Measurements from ENCODE around the gene ARMC7.

Gene ARMC7

DNA sequence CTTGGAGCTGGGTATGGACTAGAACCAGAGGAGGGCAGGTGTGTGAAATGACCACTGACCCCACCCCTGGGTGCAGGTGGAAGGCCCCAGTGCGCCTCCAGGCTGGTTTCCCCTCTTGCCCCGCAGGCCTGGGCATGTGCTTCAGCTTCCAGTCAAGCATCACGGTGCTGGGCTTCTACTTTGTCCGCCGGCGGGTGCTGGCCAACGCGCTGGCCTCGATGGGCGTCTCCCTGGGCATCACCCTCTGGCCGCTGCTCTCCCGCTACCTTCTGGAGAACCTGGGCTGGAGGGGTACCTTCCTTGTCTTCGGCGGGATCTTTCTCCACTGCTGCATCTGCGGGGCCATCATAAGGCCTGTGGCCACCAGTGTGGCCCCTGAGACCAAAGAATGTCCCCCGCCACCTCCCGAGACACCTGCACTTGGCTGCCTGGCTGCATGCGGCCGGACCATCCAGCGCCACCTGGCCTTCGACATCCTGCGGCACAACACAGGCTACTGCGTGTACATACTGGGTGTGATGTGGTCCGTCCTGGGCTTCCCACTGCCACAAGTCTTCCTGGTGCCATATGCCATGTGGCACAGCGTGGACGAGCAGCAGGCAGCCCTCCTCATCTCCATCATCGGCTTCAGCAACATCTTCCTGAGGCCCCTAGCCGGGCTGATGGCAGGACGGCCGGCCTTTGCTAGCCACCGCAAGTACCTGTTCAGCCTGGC lies 9.7 kb upstream of the ARMC7 start:
- H2AFZ ChIP-seq (ENCODE audit: low read length): no peak overlapping the region
- H3K27me3 ChIP-seq (replicated peaks; ENCODE audit: insufficient read depth, low read length): no peaks in the 10 kb centered on the region; the same call in 1 of the 2 replicates
- no peaks in the 10 kb centered on the region for H3K9me3 ChIP-seq (replicated peaks; ENCODE audit: insufficient read depth, low read length)
- no peaks in the 10 kb centered on the region for H3K36me3 ChIP-seq (replicated peaks; ENCODE audit: insufficient read depth, low read length)
- H4K20me1 ChIP-seq (ENCODE audit: insufficient read depth, low read length): no peaks in the 10 kb centered on the region
- H3K9ac ChIP-seq (ENCODE audit: low read length): no peak overlapping the region
- H3K27ac ChIP-seq (ENCODE audit: low read length): no peak overlapping the region
- no peak for DNase-seq
- no peaks in the 10 kb centered on the region for H3K4me1 ChIP-seq (ENCODE audit: low read length)
- no peaks in the 10 kb centered on the region for H3F3A ChIP-seq (ENCODE audit: insufficient read depth, low read length)
- H3K9me2 ChIP-seq (replicated peaks; ENCODE audit: insufficient read depth, low read length): no peaks in the 10 kb centered on the region
- no peak overlapping the region for H3K4me2 ChIP-seq (ENCODE audit: low read depth, low read length)
- no peaks in the 10 kb centered on the region for H3K79me2 ChIP-seq (ENCODE audit: low read length)
- no peak for TF ChIP-seq EZH2phosphoT487 (IDR thresholded peaks at IDR 0.05; ENCODE audit: low read length)
- no peak for TF ChIP-seq EZH2 (optimal IDR thresholded peaks at IDR 0.05; ENCODE audit: low read depth, low read length)
- TF ChIP-seq, protein P1, sequence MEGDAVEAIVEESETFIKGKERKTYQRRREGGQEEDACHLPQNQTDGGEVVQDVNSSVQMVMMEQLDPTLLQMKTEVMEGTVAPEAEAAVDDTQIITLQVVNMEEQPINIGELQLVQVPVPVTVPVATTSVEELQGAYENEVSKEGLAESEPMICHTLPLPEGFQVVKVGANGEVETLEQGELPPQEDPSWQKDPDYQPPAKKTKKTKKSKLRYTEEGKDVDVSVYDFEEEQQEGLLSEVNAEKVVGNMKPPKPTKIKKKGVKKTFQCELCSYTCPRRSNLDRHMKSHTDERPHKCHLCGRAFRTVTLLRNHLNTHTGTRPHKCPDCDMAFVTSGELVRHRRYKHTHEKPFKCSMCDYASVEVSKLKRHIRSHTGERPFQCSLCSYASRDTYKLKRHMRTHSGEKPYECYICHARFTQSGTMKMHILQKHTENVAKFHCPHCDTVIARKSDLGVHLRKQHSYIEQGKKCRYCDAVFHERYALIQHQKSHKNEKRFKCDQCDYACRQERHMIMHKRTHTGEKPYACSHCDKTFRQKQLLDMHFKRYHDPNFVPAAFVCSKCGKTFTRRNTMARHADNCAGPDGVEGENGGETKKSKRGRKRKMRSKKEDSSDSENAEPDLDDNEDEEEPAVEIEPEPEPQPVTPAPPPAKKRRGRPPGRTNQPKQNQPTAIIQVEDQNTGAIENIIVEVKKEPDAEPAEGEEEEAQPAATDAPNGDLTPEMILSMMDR (IDR thresholded peaks at IDR 0.05; ENCODE audit: low read length): no peak
- no peak overlapping the region for H3K4me3 ChIP-seq (ENCODE audit: low read length)

DNA sequence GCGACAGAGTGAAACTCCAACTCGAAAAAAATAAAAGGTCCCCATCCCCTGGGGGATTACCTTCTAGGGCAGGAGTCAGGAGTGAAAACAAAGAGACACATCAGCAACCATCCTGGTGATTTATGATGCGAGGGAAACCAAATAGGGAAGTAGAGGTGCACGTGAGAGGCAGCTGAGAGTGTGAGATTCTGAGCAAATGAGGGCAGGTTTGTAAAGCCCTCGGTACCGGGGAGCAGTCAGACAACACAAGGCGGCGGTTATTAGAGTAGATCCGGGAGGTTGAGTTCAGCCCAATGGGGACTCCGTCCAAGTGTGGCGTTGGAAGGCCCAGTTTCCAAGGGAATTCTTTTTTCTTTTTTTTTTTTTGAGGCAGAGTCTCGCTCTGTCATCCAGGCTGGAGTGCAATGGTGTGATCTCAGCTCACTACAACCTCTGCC lies 7.4 kb upstream of the ARMC7 start:
- no peak overlapping the region for H2AFZ ChIP-seq (ENCODE audit: low read length)
- H3K79me2 ChIP-seq (ENCODE audit: low read length): no peaks in the 10 kb centered on the region
- H3K36me3 ChIP-seq (replicated peaks; ENCODE audit: insufficient read depth, low read length): no peaks in the 10 kb centered on the region
- H3K4me2 ChIP-seq (ENCODE audit: low read depth, low read length): no peak overlapping the region
- H3F3A ChIP-seq (ENCODE audit: insufficient read depth, low read length): no peaks in the 10 kb centered on the region
- no peaks in the 10 kb centered on the region; the same call in 1 of the 2 replicates for H3K27me3 ChIP-seq (replicated peaks; ENCODE audit: insufficient read depth, low read length)
- H3K9me3 ChIP-seq (replicated peaks; ENCODE audit: insufficient read depth, low read length): no peaks in the 10 kb centered on the region
- H3K4me3 ChIP-seq (ENCODE audit: low read length): no peak overlapping the region
- no peak for TF ChIP-seq EZH2 (optimal IDR thresholded peaks at IDR 0.05; ENCODE audit: low read depth, low read length)
- TF ChIP-seq EZH2phosphoT487 (IDR thresholded peaks at IDR 0.05; ENCODE audit: low read length): no peak
- TF ChIP-seq, protein P1 (IDR thresholded peaks at IDR 0.05; ENCODE audit: low read length): no peak
- no peak overlapping the region for H3K9ac ChIP-seq (ENCODE audit: low read length)
- H4K20me1 ChIP-seq (ENCODE audit: insufficient read depth, low read length): no peaks in the 10 kb centered on the region
- DNase-seq: no peak
- no peaks in the 10 kb centered on the region for H3K9me2 ChIP-seq (replicated peaks; ENCODE audit: insufficient read depth, low read length)
- no peaks in the 10 kb centered on the region for H3K4me1 ChIP-seq (ENCODE audit: low read length)
- H3K27ac ChIP-seq (ENCODE audit: low read length): no peak overlapping the region

DNA sequence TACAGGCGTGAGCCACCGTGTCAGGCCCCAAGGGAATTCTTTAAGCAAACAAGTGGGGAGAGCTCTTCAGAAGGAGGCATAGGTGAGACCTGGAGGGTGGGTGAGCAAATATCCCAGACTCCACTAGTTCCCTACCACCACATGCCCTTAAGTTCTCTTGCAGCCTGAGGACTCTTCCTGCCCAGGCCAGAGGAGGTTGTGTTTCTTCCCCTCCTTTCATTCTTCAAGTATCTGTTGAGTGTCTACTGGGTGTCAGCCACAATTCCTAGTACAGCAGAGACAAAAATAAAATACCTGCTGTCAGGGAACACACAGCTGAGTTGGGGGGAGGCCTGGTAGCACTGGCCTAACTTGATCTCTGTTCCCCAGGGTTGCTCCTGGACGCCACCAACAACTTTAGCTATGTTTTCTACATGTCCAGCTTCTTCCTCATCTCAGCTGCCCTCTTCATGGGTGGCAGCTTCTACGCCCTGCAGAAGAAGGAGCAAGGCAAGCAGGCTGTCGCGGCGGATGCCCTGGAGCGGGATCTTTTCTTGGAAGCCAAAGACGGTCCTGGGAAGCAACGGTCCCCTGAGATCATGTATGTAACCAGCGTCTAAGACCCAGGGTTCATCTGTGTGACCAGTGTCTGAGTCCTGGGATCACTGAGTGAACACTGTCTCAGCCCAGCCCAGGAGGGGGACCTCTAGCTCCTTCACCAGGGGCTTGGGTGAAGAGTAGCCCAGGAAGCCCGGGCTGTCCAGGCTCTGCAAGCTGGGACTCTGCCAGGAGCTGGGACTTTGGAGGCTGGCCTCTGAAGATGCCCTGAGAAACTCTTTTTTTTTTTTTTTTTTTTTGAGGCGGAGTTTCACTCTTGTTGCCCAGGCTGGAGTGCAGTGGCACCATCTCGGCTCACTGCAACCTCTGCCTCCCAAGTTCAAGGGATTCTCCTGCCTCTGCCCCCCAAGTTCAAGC lies 5.9 kb upstream of the ARMC7 start:
- Histone ChIP-seq H3K4me3 (ENCODE audit: low read length) (no peak overlapping the region), H3K36me3 (replicated peaks; ENCODE audit: insufficient read depth, low read length) (no peaks in the 10 kb centered on the region), H3K27ac (ENCODE audit: low read length) (no peak overlapping the region), H2AFZ (ENCODE audit: low read length) (no peak overlapping the region), H4K20me1 (ENCODE audit: insufficient read depth, low read length) (no peaks in the 10 kb centered on the region), H3K9me2 (replicated peaks; ENCODE audit: insufficient read depth, low read length) (no peaks in the 10 kb centered on the region), H3K9ac (ENCODE audit: low read length) (no peak overlapping the region), H3K4me1 (ENCODE audit: low read length) (no peaks in the 10 kb centered on the region; the same call in 1 of the 2 replicates), H3K79me2 (ENCODE audit: low read length) (no peaks in the 10 kb centered on the region), H3F3A (ENCODE audit: insufficient read depth, low read length) (no peaks in the 10 kb centered on the region), H3K4me2 (ENCODE audit: low read depth, low read length) (no peak overlapping the region), H3K9me3 (replicated peaks; ENCODE audit: insufficient read depth, low read length) (no peaks in the 10 kb centered on the region), H3K27me3 (replicated peaks; ENCODE audit: insufficient read depth, low read length) (no peaks in the 10 kb centered on the region; the same call in 1 of the 2 replicates)
- TF ChIP-seq, protein P1 (IDR thresholded peaks at IDR 0.05; ENCODE audit: low read length): no peak
- TF ChIP-seq EZH2phosphoT487 (IDR thresholded peaks at IDR 0.05; ENCODE audit: low read length) (no peak), EZH2 (optimal IDR thresholded peaks at IDR 0.05; ENCODE audit: low read depth, low read length) (no peak)
- no peak for DNase-seq
